ENCODE results near the gene ENKUR.

GRCh38 chr10:24998044-24998443 is 17.9 kb downstream of the ENKUR start:
- TF ChIP-seq, protein P1, sequence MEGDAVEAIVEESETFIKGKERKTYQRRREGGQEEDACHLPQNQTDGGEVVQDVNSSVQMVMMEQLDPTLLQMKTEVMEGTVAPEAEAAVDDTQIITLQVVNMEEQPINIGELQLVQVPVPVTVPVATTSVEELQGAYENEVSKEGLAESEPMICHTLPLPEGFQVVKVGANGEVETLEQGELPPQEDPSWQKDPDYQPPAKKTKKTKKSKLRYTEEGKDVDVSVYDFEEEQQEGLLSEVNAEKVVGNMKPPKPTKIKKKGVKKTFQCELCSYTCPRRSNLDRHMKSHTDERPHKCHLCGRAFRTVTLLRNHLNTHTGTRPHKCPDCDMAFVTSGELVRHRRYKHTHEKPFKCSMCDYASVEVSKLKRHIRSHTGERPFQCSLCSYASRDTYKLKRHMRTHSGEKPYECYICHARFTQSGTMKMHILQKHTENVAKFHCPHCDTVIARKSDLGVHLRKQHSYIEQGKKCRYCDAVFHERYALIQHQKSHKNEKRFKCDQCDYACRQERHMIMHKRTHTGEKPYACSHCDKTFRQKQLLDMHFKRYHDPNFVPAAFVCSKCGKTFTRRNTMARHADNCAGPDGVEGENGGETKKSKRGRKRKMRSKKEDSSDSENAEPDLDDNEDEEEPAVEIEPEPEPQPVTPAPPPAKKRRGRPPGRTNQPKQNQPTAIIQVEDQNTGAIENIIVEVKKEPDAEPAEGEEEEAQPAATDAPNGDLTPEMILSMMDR (IDR thresholded peaks at IDR 0.05) = no peak
- no peak for TF ChIP-seq POLR2A (IDR thresholded peaks at IDR 0.05)

All from right lobe of liver (tissue), 4 donors.